Right renal cortex interstitium (tissue), 3 donors: Measurements from ENCODE around the gene SCUBE3. TPM values are rescaled to one million over a fixed set of nuclear protein-coding genes. Genes with fewer than 3 reads are reported as not detected.
A peak's percentile ranks its signal among the peaks of the same experiment; 100 is the strongest.

Experiments used
- DNase-seq, 3 donors: peaks; one replicate each; pipeline ENCODE4 v3.0.0-alpha.2; 2013; ENCODE audit warnings: low read depth in 3 of 3, low spot score in 2 of 3
- polyA plus RNA-seq, 3 donors: library from polyadenylated mRNA; unstranded; fragments of 120-200 nt; gene quantifications; one replicate each; pipeline ENCODE4 v1.2.1, GENCODE V29; 2013; ENCODE audit not compliant: insufficient read length in 3 of 3

SCUBE3 gene
- polyA plus RNA-seq, 3 donors = 42.5 to 43.8 (median 43.1) TPM

GRCh38 chr6:35296931-35297600 is 83.3 kb downstream of the SCUBE3 start:
- DNase-seq = no peak

DNA sequence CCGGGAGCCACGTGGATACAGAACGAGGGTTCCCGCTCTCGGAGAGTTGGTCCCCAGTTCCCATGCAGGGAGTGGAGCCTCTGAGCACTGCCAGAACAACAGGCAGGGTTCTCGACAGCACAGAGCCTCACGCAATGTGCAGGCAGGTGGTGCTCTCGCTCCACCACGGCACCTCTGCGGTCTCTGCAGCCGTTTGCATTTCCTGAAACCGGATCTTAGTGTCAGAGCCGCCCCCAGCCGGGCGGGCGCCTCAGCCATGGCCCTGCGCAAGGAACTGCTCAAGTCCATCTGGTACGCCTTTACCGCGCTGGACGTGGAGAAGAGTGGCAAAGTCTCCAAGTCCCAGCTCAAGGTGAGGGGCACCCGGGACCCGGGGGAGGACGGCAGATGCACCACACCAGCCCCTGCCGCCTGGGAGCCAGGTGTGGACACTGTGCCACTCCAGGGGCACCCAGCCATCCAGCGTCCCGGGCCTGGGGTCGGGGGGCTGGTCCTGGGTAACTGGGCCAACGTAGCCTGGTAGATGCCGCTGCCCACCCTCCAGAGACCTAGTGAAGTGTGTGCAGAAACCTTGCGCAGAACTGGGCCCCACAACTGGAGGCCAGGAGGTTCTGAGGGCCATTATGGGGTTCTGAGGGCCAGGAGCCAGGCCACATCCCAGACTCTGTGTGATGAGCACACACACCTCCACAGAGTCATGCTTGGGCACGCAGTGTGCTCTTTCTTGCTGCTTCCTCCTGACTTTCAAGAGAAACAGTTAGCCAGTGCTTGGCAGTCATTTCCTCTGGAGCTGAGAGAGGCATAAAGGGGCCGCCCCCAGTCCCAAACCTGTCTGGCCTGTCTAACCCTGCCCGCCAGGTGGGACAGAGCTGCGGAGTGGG is 84.1 kb downstream of the SCUBE3 start, which contains the start of gene DEF6:
DEF6 (plus strand) TSS at position 218 of the 881 bp plus-strand sequence; CDS start at position 257, 39 bp downstream.
- peak; percentile 65 to 80 (median 75) for DNase-seq

GRCh38 chr6:35298625-35299140 is 84.9 kb downstream of the SCUBE3 start:
- no peak for DNase-seq

GRCh38 chr6:35299674-35300073 is 85.9 kb downstream of the SCUBE3 start:
- no peak for DNase-seq

DNA sequence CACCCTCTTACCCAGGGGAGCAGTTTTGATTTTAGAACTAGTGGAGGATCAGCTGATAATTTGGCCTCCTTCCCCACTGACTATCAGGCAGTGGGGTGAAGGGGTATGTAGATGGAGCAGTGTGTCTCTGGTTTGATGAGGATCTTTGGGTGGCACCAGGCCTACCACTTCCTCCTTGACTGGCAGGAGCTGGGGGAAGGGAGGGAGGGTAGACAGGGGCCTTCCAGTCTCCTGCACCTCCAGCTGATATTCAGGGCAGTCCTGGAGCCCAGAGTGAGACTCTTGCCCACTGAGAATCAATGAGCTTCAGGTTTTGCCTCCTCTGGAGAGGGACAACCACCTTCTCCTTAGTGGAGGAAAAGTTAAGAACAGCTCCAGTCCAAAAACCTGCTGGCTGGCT is 87.1 kb downstream of the SCUBE3 start:
- DNase-seq = no peak

Other genes with a start within 250 kb of the SCUBE3 start
- gene TCP11, start 72.6 kb upstream of the SCUBE3 start, polyA plus RNA-seq = 1 to 10 TPM; 1.9 to 2.7 (median 2.6) TPM
- gene ZNF76, start 45.8 kb downstream of the SCUBE3 start, polyA plus RNA-seq = 10 to 100 TPM; 37.6 to 40.5 (median 38.5) TPM
- gene DEF6, start 83.9 kb downstream of the SCUBE3 start, polyA plus RNA-seq = 1 to 10 TPM; 3.2 to 3.5 (median 3.3) TPM
- gene PPARD, start 128.6 kb downstream of the SCUBE3 start, polyA plus RNA-seq = 10 to 100 TPM; 18.6 to 21.2 (median 20.9) TPM
- 10 to 100 TPM in 2 of 3 donors, 1 to 10 TPM in 1; 8.9 to 10.9 (median 10.1) TPM for gene FANCE, start 238.4 kb downstream of the SCUBE3 start, polyA plus RNA-seq